Keratinocyte (primary cell): ENCODE data around the gene CCDC85C. TPM values are rescaled to one million over a fixed set of nuclear protein-coding genes. Genes with fewer than 3 reads are reported as not detected.

Experiments
- DNase-seq: peaks from one replicate; pipeline ENCODE4 v3.0.0-alpha.2; 2011; ENCODE audit warnings: low read depth, missing footprints, low spot score
- FAIRE-seq: peaks from 2 replicates; lab custom pipeline; 2011; peaks lifted over from hg19 to GRCh38; lab: Jason Lieb, UNC
- H2AFZ ChIP-seq: 2 replicates; pipeline ENCODE4 v1.6.0; 2012; ENCODE audit warnings: low read length, control low read depth, inconsistent platforms; ENCODE audit not compliant: control insufficient read depth
- H3K27ac ChIP-seq: 2 replicates; pipeline ENCODE4 v1.5.1; 2011; ENCODE audit warnings: low read length; ENCODE audit not compliant: control insufficient read depth, insufficient read depth
- H3K27me3 ChIP-seq: 3 replicates; pipeline ENCODE4 v1.6.0; 2011; ENCODE audit warnings: low read length; ENCODE audit not compliant: control insufficient read depth, insufficient read depth; ENCODE audit errors: extremely low read depth
- H3K36me3 ChIP-seq, 2 experiments: 2 replicates in 1 of 2; 3 replicates in 1 of 2; pipeline ENCODE4 v1.5.1; 2011; ENCODE audit warnings: low read length in 2 of 2, mild to moderate bottlenecking in 1 of 2; ENCODE audit not compliant: control insufficient read depth in 2 of 2, insufficient read depth in 2 of 2; ENCODE audit errors: extremely low read depth in 1 of 2
- H3K4me1 ChIP-seq: 3 replicates; pipeline ENCODE4 v1.5.1; 2011; ENCODE audit warnings: low read length; ENCODE audit not compliant: control insufficient read depth, insufficient read depth; ENCODE audit errors: extremely low read depth
- H3K4me2 ChIP-seq: 3 replicates; pipeline ENCODE4 v1.6.0; 2011; ENCODE audit warnings: low read depth, low read length; ENCODE audit not compliant: control insufficient read depth, insufficient read depth; ENCODE audit errors: extremely low read depth
- H3K4me3 ChIP-seq, 3 experiments: fragments of 200-600 bp in 1 of 3; sonication (generic) in 1 of 3; 2 replicates in 2 of 3; 3 replicates in 1 of 3; pipeline ENCODE4 v1.5.1; 2011 to 2016; ENCODE audit warnings: low read length in 3 of 3, mild to moderate bottlenecking in 3 of 3, control low read depth in 2 of 3, inconsistent platforms in 1 of 3, low read depth in 1 of 3, mixed read lengths in 1 of 3, mixed run types in 1 of 3, moderate library complexity in 1 of 3; ENCODE audit not compliant: control insufficient read depth in 2 of 3, insufficient read depth in 2 of 3; ENCODE audit errors: extremely low read depth in 1 of 3
- H3K79me2 ChIP-seq: 2 replicates; pipeline ENCODE4 v1.6.0; 2012; ENCODE audit warnings: low read length; ENCODE audit not compliant: control insufficient read depth, insufficient read depth
- H3K9ac ChIP-seq: 3 replicates; pipeline ENCODE4 v1.6.0; 2011; ENCODE audit warnings: low read length; ENCODE audit not compliant: control insufficient read depth, insufficient read depth; ENCODE audit errors: extremely low read depth
- H3K9me1 ChIP-seq: 3 replicates; pipeline ENCODE4 v1.6.0; 2011; ENCODE audit warnings: low read length; ENCODE audit not compliant: control insufficient read depth, insufficient read depth; ENCODE audit errors: extremely low read depth
- H3K9me3 ChIP-seq: 2 replicates; pipeline ENCODE4 v1.5.1; 2012; ENCODE audit warnings: low read depth, low read length; ENCODE audit not compliant: control insufficient read depth
- H4K20me1 ChIP-seq: 3 replicates; pipeline ENCODE4 v1.6.0; 2011; ENCODE audit warnings: low read length; ENCODE audit not compliant: control insufficient read depth, insufficient read depth; ENCODE audit errors: extremely low read depth
- EZH2 ChIP-seq: IDR thresholded peaks from one replicate; pipeline ENCODE4 v1.6.1; 2012; ENCODE audit warnings: inconsistent platforms, mild to moderate bottlenecking, low read length, moderate library complexity
- dilution Hi-C: fragments of 300-500 bp; cut with MboI; formaldehyde crosslinking; loops from one replicate; pipeline ENCODE4 v1.7.0; 2020; ENCODE audit warnings: low sequenced_read_pairs; ENCODE audit not compliant: extremely low pct_ligation_motif_present
- polyA plus RNA-seq, 5 experiments: library from polyadenylated mRNA; depleted of rRNA in 3 of 5; stranded (reverse) in 3 of 5; stranded (forward) in 1 of 5; unstranded in 1 of 5; fragments of >200 nt; gene quantifications; 1 replicate in 1 of 5; 2 replicates in 3 of 5; 3 replicates in 1 of 5; pipeline versions ENCODE4 v1.2.1 to v1.2.3, GENCODE V29; 2011 to 2012; ENCODE audit warnings: missing spikeins in 2 of 5, low read depth in 1 of 5, low replicate concordance in 1 of 5
- TF ChIP-seq, protein P1 (sequence below), 3 experiments: IDR thresholded peaks in 1 of 3; conservative IDR thresholded peaks in 1 of 3; optimal IDR thresholded peaks in 1 of 3; 2 replicates in 2 of 3; 3 replicates in 1 of 3; pipeline versions ENCODE3 to v1.5.1; 2011; ENCODE audit warnings: low read length in 3 of 3, mild to moderate bottlenecking in 3 of 3, moderate library complexity in 2 of 3, control low read depth in 1 of 3, inconsistent platforms in 1 of 3; ENCODE audit not compliant: insufficient read depth in 2 of 3; ENCODE audit errors: extremely low read depth in 1 of 3

CCDC85C gene
- polyA plus RNA-seq, 1 donor (not counting 4 experiments of a cell fraction or from before 2014, with no cell fraction given): 13.2 TPM

- Histone ChIP-seq H3K4me1 (peaks cover 14% of the 10 kb centered on the region), H3K27ac (no peak overlapping the region), H3K36me3 (no peaks in the 10 kb centered on the region), H3K9me3 (no peaks in the 10 kb centered on the region), H3K4me3 (no peak overlapping the region), H3K9me1 (peaks cover 5% of the 10 kb centered on the region), H3K4me2 (peak overlapping the region; percentile 37), H2AFZ (no peak overlapping the region), H3K27me3 (no peaks in the 10 kb centered on the region), H4K20me1 (peaks cover 17% of the 10 kb centered on the region), H3K79me2 (peaks cover 96% of the 10 kb centered on the region), H3K9ac (no peak overlapping the region)
- dilution Hi-C loops: no loop called here
- DNase-seq (no peak), FAIRE-seq (no peak)
- TF ChIP-seq, protein P1, sequence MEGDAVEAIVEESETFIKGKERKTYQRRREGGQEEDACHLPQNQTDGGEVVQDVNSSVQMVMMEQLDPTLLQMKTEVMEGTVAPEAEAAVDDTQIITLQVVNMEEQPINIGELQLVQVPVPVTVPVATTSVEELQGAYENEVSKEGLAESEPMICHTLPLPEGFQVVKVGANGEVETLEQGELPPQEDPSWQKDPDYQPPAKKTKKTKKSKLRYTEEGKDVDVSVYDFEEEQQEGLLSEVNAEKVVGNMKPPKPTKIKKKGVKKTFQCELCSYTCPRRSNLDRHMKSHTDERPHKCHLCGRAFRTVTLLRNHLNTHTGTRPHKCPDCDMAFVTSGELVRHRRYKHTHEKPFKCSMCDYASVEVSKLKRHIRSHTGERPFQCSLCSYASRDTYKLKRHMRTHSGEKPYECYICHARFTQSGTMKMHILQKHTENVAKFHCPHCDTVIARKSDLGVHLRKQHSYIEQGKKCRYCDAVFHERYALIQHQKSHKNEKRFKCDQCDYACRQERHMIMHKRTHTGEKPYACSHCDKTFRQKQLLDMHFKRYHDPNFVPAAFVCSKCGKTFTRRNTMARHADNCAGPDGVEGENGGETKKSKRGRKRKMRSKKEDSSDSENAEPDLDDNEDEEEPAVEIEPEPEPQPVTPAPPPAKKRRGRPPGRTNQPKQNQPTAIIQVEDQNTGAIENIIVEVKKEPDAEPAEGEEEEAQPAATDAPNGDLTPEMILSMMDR (optimal IDR thresholded peaks at IDR 0.05 in 1 of 3, IDR thresholded peaks at IDR 0.05 in 1 of 3, conservative IDR thresholded peaks at IDR 0.05 in 1 of 3; ENCODE audit: extremely low read depth in 1 of 3, insufficient read depth in 2 of 3, low read length in 3 of 3): no peak
- TF ChIP-seq EZH2: no peak
Observed at GRCh38 chr14:99595524-99595923, 8.5 kb downstream of the CCDC85C start.

DNA sequence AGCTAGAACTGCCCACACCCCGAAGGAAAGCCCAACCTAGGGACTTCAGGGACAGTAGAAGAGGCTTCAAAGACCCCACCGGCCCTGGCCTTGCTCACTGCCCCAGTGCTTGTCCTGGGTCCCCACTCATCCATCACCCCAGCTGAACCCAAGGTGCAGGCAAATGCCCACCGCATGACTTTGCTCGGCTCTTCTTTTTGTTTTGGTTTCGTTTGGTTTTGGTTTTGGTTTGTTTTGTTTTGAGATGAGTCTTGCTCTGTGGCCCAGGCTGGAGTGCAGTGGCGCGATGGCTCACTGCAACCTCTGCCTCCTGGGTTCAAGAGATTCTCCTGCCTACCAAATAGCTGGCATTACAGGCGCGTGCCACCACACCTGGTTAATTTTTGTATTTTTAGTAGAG lies 9.0 kb downstream of the CCDC85C start:
- FAIRE-seq (no peak), DNase-seq (no peak)
- H4K20me1 ChIP-seq: peaks cover 13% of the 10 kb centered on the region
- H3K4me3 ChIP-seq: no peak overlapping the region
- no peak overlapping the region for H3K9ac ChIP-seq
- peaks cover 10% of the 10 kb centered on the region for H3K4me1 ChIP-seq
- dilution Hi-C loops: no loop called here
- H3K36me3 ChIP-seq: no peaks in the 10 kb centered on the region
- TF ChIP-seq EZH2: no peak
- TF ChIP-seq, protein P1 (optimal IDR thresholded peaks at IDR 0.05 in 1 of 3, IDR thresholded peaks at IDR 0.05 in 1 of 3, conservative IDR thresholded peaks at IDR 0.05 in 1 of 3; ENCODE audit: extremely low read depth in 1 of 3, insufficient read depth in 2 of 3, low read length in 3 of 3): no peak
- H3K9me1 ChIP-seq: peaks cover 5% of the 10 kb centered on the region
- no peak overlapping the region for H3K27ac ChIP-seq
- no peaks in the 10 kb centered on the region for H3K27me3 ChIP-seq
- H3K79me2 ChIP-seq: peaks cover 96% of the 10 kb centered on the region
- H3K4me2 ChIP-seq: no peak overlapping the region
- H2AFZ ChIP-seq: no peak overlapping the region
- H3K9me3 ChIP-seq: no peaks in the 10 kb centered on the region
